ENCODE measurements around the gene ZNF775.

ZNF775 gene

DNA sequence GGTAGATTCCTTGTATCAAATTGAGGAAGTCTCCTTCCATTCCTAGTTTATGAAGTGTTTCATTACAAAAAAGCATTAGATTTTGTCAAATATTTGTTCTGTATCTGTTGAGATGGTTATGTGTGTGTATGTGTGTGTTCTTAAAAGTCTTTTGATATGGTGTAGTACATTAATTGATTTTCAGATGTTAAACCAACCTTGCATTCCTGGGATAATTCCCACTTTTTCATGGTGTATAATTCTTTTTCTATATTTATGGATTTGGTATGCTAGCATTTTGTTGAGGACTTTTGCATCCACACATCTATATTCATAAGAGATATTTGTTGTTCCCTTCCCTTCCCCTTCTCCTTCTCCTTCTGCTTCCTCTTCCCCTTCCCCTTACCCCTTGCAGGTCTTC, 62.4 kb downstream of the ZNF775 start:
- DNase-seq (ENCODE audit: low read depth): no peak

DNA sequence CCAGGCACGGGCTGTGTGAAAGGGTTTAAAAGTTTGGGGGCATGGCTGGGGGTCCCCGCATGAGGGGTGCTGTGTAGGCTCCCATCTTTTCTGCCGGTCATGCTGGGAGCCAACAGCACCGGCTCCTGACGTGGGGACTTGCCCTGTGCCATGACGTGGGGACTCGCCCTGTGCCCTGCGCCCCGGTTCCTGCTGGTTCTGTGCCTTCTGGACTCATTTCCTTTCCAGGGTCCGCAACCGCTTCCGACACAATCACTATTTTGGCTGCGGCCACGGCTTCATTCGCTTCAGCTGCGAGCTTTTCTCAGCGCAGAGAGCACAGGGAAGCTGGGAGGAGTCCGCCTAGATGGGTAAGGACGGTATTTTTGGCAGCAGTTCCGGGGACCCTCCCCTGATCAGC, 63.7 kb downstream of the ZNF775 start:
- DNase-seq (ENCODE audit: low read depth): no peak

DNA sequence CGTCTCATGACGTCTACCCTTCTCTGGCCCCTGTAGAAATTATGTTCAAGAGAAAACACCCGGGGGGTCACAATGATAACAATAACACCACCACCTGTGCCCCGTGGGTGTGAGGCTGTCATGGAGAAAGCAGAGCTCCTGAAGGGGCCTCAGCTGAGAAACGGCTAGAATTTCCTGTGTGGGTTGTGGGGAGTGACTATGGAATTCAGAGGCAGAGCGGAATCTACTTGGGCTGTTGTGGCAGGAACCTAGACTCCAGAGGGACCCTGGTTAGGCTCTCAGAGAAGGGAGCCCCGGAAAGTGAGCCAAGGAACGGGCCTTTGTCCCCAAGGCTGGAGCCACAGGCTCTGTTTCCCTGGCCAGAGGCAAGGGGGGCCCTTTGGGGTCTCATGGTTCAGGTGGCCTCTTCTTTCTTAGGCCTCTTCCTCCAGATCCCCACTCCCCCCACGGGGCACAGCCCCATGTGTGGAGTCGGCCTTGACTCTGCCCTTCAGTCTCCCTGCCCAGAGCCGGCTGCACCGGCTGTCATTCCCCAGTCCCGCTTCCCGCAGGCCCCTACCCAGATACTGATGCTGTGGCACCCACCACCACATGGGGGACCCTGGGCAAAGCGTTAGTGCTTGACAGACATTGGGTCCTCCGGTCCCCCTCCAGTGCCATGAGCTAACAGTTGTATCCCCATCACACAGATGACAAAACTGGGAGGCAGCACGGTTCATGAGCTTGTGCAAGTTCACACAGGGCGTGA, 64.8 kb downstream of the ZNF775 start:
- no peak for DNase-seq (ENCODE audit: low read depth)

DNA sequence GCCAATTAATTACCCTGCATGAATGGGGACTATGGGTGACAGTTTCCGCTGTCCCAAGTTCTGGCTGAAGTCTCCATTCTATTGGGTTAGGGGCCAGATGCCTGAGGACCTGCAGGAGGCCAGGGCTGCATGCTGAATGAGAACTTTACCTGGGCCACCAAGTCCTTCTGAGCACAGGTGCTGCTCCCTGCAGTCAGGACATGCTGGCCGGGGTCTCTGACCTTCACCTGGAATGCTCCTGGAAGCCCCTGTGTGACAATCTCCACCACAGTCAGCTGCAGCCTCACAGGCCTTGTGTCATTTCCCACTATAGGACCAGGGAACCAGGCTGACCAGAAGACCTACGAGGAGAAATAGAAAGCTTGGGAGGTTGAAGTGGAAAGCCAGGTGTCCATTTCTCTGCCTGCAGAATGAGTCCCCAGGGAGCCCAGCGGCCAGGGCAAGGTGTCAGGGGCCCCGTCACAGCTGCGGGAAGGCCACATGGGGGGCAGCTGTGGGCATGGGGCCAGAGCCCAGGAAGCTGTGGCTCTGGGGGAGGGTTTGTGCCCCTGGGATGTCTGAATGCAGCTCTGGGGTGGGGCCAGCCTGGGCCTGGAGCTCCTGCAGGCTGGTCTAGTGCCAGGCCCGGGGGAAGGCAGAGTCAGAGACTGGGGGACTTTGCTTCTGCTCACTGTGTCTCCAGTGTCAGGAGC, 65.7 kb downstream of the ZNF775 start:
- no peak for DNase-seq (ENCODE audit: low read depth)

DNA sequence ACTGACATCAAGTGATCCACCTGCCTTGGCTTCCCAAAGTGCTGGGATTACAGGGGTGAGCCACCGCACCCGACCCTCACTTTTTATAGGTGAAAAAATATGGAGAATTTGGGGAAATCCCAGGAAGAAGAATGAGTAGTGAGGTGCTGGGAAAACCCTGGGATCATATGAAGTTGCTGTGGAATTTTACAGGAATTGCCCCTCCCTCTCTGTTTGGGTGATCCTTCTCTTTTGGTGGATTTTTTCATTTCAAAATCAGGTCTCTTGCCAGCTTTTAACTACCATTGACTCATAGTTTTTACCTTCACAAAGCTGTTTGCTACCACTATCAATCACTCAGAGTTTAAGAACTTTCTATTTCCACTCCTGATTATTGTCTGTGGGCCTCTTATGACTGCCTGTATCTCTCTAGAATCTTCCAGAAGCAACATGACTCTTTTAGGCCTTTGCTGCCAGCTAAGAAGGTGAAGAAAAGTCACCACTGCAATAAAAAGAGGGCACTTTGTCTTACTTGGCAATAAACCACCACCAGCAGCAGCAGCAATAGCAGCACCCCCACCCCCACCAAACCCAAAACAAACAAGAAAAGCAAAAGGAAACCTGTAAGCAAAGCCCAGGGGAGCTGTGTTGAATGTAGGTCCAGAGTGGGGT, 67.3 kb downstream of the ZNF775 start:
- DNase-seq (ENCODE audit: low read depth): no peak
